HEK293T (cell line): ENCODE data around the gene IL17RE.

Source experiments
- BHLHE40 ChIP-seq: fragments of 450-650 bp; IDR thresholded peaks from 2 replicates; pipeline ENCODE4 v1.6.1; 2016; ENCODE audit warnings: mild to moderate bottlenecking, moderate library complexity, borderline replicate concordance
- CTBP1 ChIP-seq: fragments of 450-650 bp; IDR thresholded peaks from 2 replicates; pipeline ENCODE4 v1.6.1; 2016; ENCODE audit warnings: borderline replicate concordance
- FOXA1 ChIP-seq: fragments of 450-650 bp; IDR thresholded peaks from 2 replicates; pipeline ENCODE4 v1.6.1; 2016; ENCODE audit warnings: mild to moderate bottlenecking
- HDGF ChIP-seq: fragments of 450-650 bp; IDR thresholded peaks from 2 replicates; pipeline ENCODE4 v1.6.1; 2017; ENCODE audit warnings: antibody characterized with exemption, borderline replicate concordance
- L3MBTL2 ChIP-seq: fragments of 450-650 bp; conservative IDR thresholded peaks from 2 replicates; pipeline ENCODE4 v1.6.1; 2016; ENCODE audit warnings: mild to moderate bottlenecking
- LEF1 ChIP-seq: fragments of 450-650 bp; IDR thresholded peaks from 2 replicates; pipeline ENCODE4 v1.6.1; 2017; ENCODE audit warnings: mild to moderate bottlenecking, borderline replicate concordance
- PKNOX1 ChIP-seq: fragments of 450-650 bp; IDR thresholded peaks from 2 replicates; pipeline ENCODE4 v1.6.1; 2016
- SP1 ChIP-seq: fragments of 450-650 bp; IDR thresholded peaks from 2 replicates; pipeline ENCODE4 v1.6.1; 2017
- SUZ12 ChIP-seq: fragments of 450-650 bp; IDR thresholded peaks from 2 replicates; pipeline ENCODE4 v1.6.1; 2016; ENCODE audit warnings: mild to moderate bottlenecking
- TARDBP ChIP-seq: fragments of 450-650 bp; IDR thresholded peaks from 2 replicates; pipeline ENCODE4 v1.6.1; 2016

GRCh38 chr3:9949115-9949514 is 46.5 kb downstream of the IL17RE start:
- TF ChIP-seq CTBP1, result no peak
- TF ChIP-seq SP1, result no peak
- TF ChIP-seq LEF1, result no peak
- no peak for TF ChIP-seq BHLHE40
- TF ChIP-seq HDGF, result no peak
- no peak for TF ChIP-seq FOXA1
- TF ChIP-seq SUZ12, result no peak
- TF ChIP-seq L3MBTL2, result no peak
- no peak for TF ChIP-seq PKNOX1
- TF ChIP-seq TARDBP, result no peak
